Nephron progenitor cell (in vitro differentiated cells): ENCODE results near the gene FBXO42.

ENCODE experiments used
- DNase-seq: peaks from one replicate; pipeline ENCODE4 v3.0.0; 2021
- H3K27ac Mint-ChIP-seq: 2 replicates; pipeline ENCODE4 v1.8.0; 2021; ENCODE audit warnings: mild to moderate bottlenecking, moderate library complexity, mixed read lengths
- H3K27me3 Mint-ChIP-seq: 2 replicates; pipeline ENCODE4 v1.8.0; 2021; ENCODE audit warnings: mild to moderate bottlenecking, low read depth, mixed read lengths; ENCODE audit not compliant: poor library complexity
- H3K36me3 Mint-ChIP-seq: 2 replicates; pipeline ENCODE4 v1.8.0; 2021; ENCODE audit warnings: low read depth, mixed read lengths
- H3K4me1 Mint-ChIP-seq: 2 replicates; pipeline ENCODE4 v1.8.0; 2021; ENCODE audit warnings: mixed read lengths
- H3K4me3 Mint-ChIP-seq: 2 replicates; pipeline ENCODE4 v1.8.0; 2021; ENCODE audit warnings: mild to moderate bottlenecking, moderate library complexity, mixed read lengths
- H3K9me3 Mint-ChIP-seq: 2 replicates; pipeline ENCODE4 v1.8.0; 2021; ENCODE audit warnings: mild to moderate bottlenecking, moderate library complexity, mixed read lengths
- CTCF ChIP-seq: fragments of 200-600 bp; sonication (generic); IDR thresholded peaks from 2 replicates; pipeline ENCODE4 v1.5.0; 2021; ENCODE audit warnings: antibody characterized with exemption

Gene FBXO42

GRCh38 chr1:16236511-16237342 lies 115.6 kb downstream of the FBXO42 start, which contains the start of gene CPLANE2:
TSS of gene CPLANE2 (minus strand) at chr1:16237183. CDS start at chr1:16236742, 441 bp downstream.
- H3K27me3 Mint-ChIP-seq = peaks cover 7% of the 10 kb centered on the region
- H3K4me1 Mint-ChIP-seq = peaks cover 27% of the 10 kb centered on the region

GRCh38 chr1:16235944-16236510 lies 116.3 kb downstream of the FBXO42 start:
- no peaks in the 10 kb centered on the region for H3K36me3 Mint-ChIP-seq
- H3K4me1 Mint-ChIP-seq = peaks cover 22% of the 10 kb centered on the region
- H3K4me3 Mint-ChIP-seq = peak overlapping the region; percentile 86
- no peak for DNase-seq
- no peaks in the 10 kb centered on the region for H3K9me3 Mint-ChIP-seq
- no peak for TF ChIP-seq CTCF
- no peak overlapping the region for H3K27ac Mint-ChIP-seq
- peaks cover 7% of the 10 kb centered on the region for H3K27me3 Mint-ChIP-seq

More at GRCh38 chr1:16236511-16237342, 115.6 kb downstream of the FBXO42 start, which contains the start of gene CPLANE2:
- no peaks in the 10 kb centered on the region for H3K9me3 Mint-ChIP-seq
- TF ChIP-seq CTCF = no peak
- peak within 1 kb of the TSS; percentile 86 for H3K4me3 Mint-ChIP-seq
- H3K27ac Mint-ChIP-seq = no peak within 1 kb of the TSS
- no peaks in the 10 kb centered on the region for H3K36me3 Mint-ChIP-seq
- peak; percentile 97 for DNase-seq

- Mint-ChIP-seq H3K27ac (no peak overlapping the region), H3K36me3 (no peaks in the 10 kb centered on the region), H3K27me3 (peaks cover 12% of the 10 kb centered on the region), H3K9me3 (no peaks in the 10 kb centered on the region), H3K4me1 (peaks cover 21% of the 10 kb centered on the region), H3K4me3 (no peak overlapping the region)
- DNase-seq = no peak
- TF ChIP-seq CTCF = no peak
These were observed 116.9 kb downstream of the FBXO42 start for GRCh38 chr1:16235347-16235746.

GRCh38 chr1:16233431-16233830 lies 118.8 kb downstream of the FBXO42 start:
- no peaks in the 10 kb centered on the region for H3K9me3 Mint-ChIP-seq
- H3K27ac Mint-ChIP-seq = no peak overlapping the region
- H3K4me3 Mint-ChIP-seq = no peak overlapping the region
- no peak for TF ChIP-seq CTCF
- peaks cover 25% of the 10 kb centered on the region for H3K4me1 Mint-ChIP-seq
- DNase-seq = no peak
- no peaks in the 10 kb centered on the region for H3K36me3 Mint-ChIP-seq
- peaks cover 31% of the 10 kb centered on the region for H3K27me3 Mint-ChIP-seq

- Mint-ChIP-seq H3K4me3 (no peak overlapping the region), H3K27ac (no peak overlapping the region), H3K9me3 (peaks cover 4% of the 10 kb centered on the region), H3K36me3 (no peaks in the 10 kb centered on the region), H3K4me1 (peaks cover 28% of the 10 kb centered on the region), H3K27me3 (peaks cover 42% of the 10 kb centered on the region)
- TF ChIP-seq CTCF = no peak
- DNase-seq = no peak
These were observed 120.0 kb downstream of the FBXO42 start for GRCh38 chr1:16232316-16232710.
